Right lobe of liver (tissue), 6 donors: ENCODE results near the gene ANKRD29. TPM values are rescaled to one million over a fixed set of nuclear protein-coding genes. Genes with fewer than 3 reads are reported as not detected.
"Not testable (repeated sequence)": the region's sequence is repeated elsewhere in the genome, so short reads cannot be mapped to it uniquely, and the experiment has no call there.

ENCODE experiments used
- ATAC-seq, 4 donors: fragments of 200-7000 bp; cut with Tn5 transposase; one replicate each; pipeline ENCODE4 v1.9.1; 2020; ENCODE audit warnings: mild to moderate bottlenecking in 4 of 4, moderate library complexity in 4 of 4
- DNase-seq, 3 donors: peaks; one replicate each; pipeline ENCODE4 v3.0.0-alpha.2; 2020
- H3K27ac ChIP-seq, 3 donors: fragments of 200-600 bp; one replicate each; pipeline ENCODE4 v1.8.0; 2022
- H3K27me3 ChIP-seq, 2 donors: fragments of 200-600 bp; one replicate each; pipeline ENCODE4 v1.8.0; 2022
- H3K36me3 ChIP-seq, 4 donors: fragments of 200-600 bp; sonication (generic) in 1 of 4; one replicate each; pipeline versions ENCODE4 v1.5.1 to v1.8.0; 2017 to 2022; ENCODE audit warnings: control low read depth in 1 of 4
- H3K4me1 ChIP-seq, 4 donors: fragments of 200-600 bp; sonication (generic) in 1 of 4; one replicate each; pipeline versions ENCODE4 v1.5.1 to v1.8.0; 2017 to 2022; ENCODE audit warnings: control low read depth in 1 of 4
- H3K4me3 ChIP-seq, 3 donors: fragments of 200-600 bp; one replicate each; pipeline ENCODE4 v1.8.0; 2022
- H3K9me3 ChIP-seq, 4 donors: fragments of 200-600 bp; sonication (generic) in 1 of 4; one replicate each; pipeline versions ENCODE4 v1.5.1 to v1.8.0; 2017 to 2022; ENCODE audit warnings: control low read depth in 1 of 4
- CTCF ChIP-seq, 4 donors: fragments of 200-600 bp in 3 of 4; fragments of 450-650 bp in 1 of 4; IDR thresholded peaks; one replicate each; pipeline versions ENCODE4 v1.5.1 to v1.8.0; 2016 to 2022; ENCODE audit warnings: antibody characterized with exemption in 4 of 4, mild to moderate bottlenecking in 2 of 4
- POLR2A ChIP-seq: fragments of 450-650 bp; IDR thresholded peaks from one replicate; pipeline ENCODE4 v1.6.1; 2017; ENCODE audit warnings: antibody characterized with exemption, mild to moderate bottlenecking
- WGBS: methylation state at CpG from one replicate; pipeline ENCODE4 v1.1.6; 2018; ENCODE audit warnings: low coverage, low lambda C conversion rate; ENCODE audit not compliant: insufficient coverage; ENCODE audit errors: missing lambda C conversion rate; 5-methylcytosine and 5-hydroxymethylcytosine counted together
- intact Hi-C, 2 donors: fragments of 100-400 bp; cut with DNase I; formaldehyde crosslinking; loops; one replicate each; pipeline versions ENCODE4 v1.11.2 to v1.14.1; 2022
- total RNA-seq, 6 experiments: library from RNA; depleted of rRNA in 2 of 6; stranded (reverse); fragments of >200 nt in 2 of 6; fragmentation: NEBNext Ultra II Directional in 3 of 6; extraction: Animal tissue kit (Norgen Biotek cat#: 25700) in 3 of 6; gene quantifications; one replicate each; pipeline versions ENCODE4 v1.1.0 to v1.2.4, GENCODE V29; 2016 to 2023
- donor health status: DM: no; HTN: yes; CAD: no.
- donor health status: DM: no; HTN: no; CAD: no.
- donor health status: DM: no; HTN: no; CAD: no.
- donor health status: DM: no; HTN: yes; CAD: no.
- donor health status: DM: no; HTN: yes; CAD: no.

ANKRD29 gene
- total RNA-seq, 6 experiments from 2014 or later = 0.39 to 4.8 (median 1.1) TPM

- no peak overlapping the region for H3K27ac ChIP-seq
- no peaks in the 10 kb centered on the region for H3K27me3 ChIP-seq
- intact Hi-C loops = no loop called here
- ATAC-seq = no peak
- H3K9me3 ChIP-seq = no peaks in the 10 kb centered on the region
- DNase-seq = no peak
- no peaks in the 10 kb centered on the region for H3K36me3 ChIP-seq
- TF ChIP-seq CTCF (IDR thresholded peaks at IDR 0.05) (peak in 1 of 4 donors; percentile 7), POLR2A (no peak)
- 78% methylated on average over 2 of the region's 2 CpGs for WGBS
- no peaks in the 10 kb centered on the region for H3K4me1 ChIP-seq
- H3K4me3 ChIP-seq = no peak overlapping the region
Measured at GRCh38 chr18:23640052-23640451, 22.7 kb downstream of the ANKRD29 start.

- H3K36me3 ChIP-seq, H3K27ac ChIP-seq, H3K27me3 ChIP-seq, intact Hi-C loops, H3K9me3 ChIP-seq, H3K4me1 ChIP-seq, H3K4me3 ChIP-seq: not testable (repeated sequence)
- ATAC-seq (peak in 1 of 4 donors; percentile 46), DNase-seq (peak in 1 of 3 donors; percentile 24)
- WGBS = 81% methylated on average over 5 of the region's 5 CpGs
Measured at GRCh38 chr18:23636433-23636832, 26.3 kb downstream of the ANKRD29 start.

- Histone ChIP-seq H3K27me3 (no peaks in the 10 kb centered on the region), H3K4me3 (no peak overlapping the region), H3K27ac (no peak overlapping the region), H3K4me1 (no peaks in the 10 kb centered on the region), H3K36me3 (no peaks in the 10 kb centered on the region), H3K9me3 (no peaks in the 10 kb centered on the region)
- intact Hi-C loops = no loop called here
- no peak for DNase-seq
- WGBS = 69% methylated on average over 3 of the region's 3 CpGs
- ATAC-seq = peak in 3 of 4 donors; percentile 62 to 74 (median 70)
- no peak for TF ChIP-seq CTCF (IDR thresholded peaks at IDR 0.05)
- no peak for TF ChIP-seq POLR2A
Measured at GRCh38 chr18:23636071-23636399, 26.7 kb downstream of the ANKRD29 start.

- ATAC-seq = peak in 3 of 4 donors; percentile 10 to 18 (median 12)
Measured at GRCh38 chr18:23635283-23636070, 27.2 kb downstream of the ANKRD29 start.

More at GRCh38 chr18:23635283-23636070, 27.2 kb downstream of the ANKRD29 start:
- no peaks in the 10 kb centered on the region for H3K36me3 ChIP-seq
- TF ChIP-seq CTCF (IDR thresholded peaks at IDR 0.05) (no peak), POLR2A (no peak)
- intact Hi-C loops = no loop called here
- no peak overlapping the region for H3K4me3 ChIP-seq
- DNase-seq = no peak
- no peaks in the 10 kb centered on the region for H3K27me3 ChIP-seq
- H3K9me3 ChIP-seq = no peaks in the 10 kb centered on the region
- WGBS = 63% methylated on average over 5 of the region's 6 CpGs
- H3K4me1 ChIP-seq = peaks cover 0 to 1% (median 0%) of the 10 kb centered on the region in 4 donors
- H3K27ac ChIP-seq = no peak overlapping the region
